Measurements from ENCODE around the gene HNF4A.

The HNF4A gene

GRCh38 chr20:44461803-44462174 lies 106.3 kb downstream of the HNF4A start:
- TF ChIP-seq CTCF (IDR thresholded peaks at IDR 0.05; ENCODE audit: extremely low read depth, missing control alignments): no peak
- DNase-seq (ENCODE audit: low spot score): no peak

- DNase-seq (ENCODE audit: low spot score): no peak
- no peak for TF ChIP-seq CTCF (IDR thresholded peaks at IDR 0.05; ENCODE audit: extremely low read depth, missing control alignments)
These were observed 108.0 kb downstream of the HNF4A start for GRCh38 chr20:44463466-44463865.

- no peak for DNase-seq (ENCODE audit: low spot score)
- no peak for TF ChIP-seq CTCF (IDR thresholded peaks at IDR 0.05; ENCODE audit: extremely low read depth, missing control alignments)
These were observed 109.0 kb downstream of the HNF4A start for GRCh38 chr20:44464514-44464913.

GRCh38 chr20:44465001-44465560 lies 109.6 kb downstream of the HNF4A start:
- no peak for TF ChIP-seq CTCF (IDR thresholded peaks at IDR 0.05; ENCODE audit: extremely low read depth, missing control alignments)
- no peak for DNase-seq (ENCODE audit: low spot score)

GRCh38 chr20:44467289-44467883 lies 111.9 kb downstream of the HNF4A start:
- no peak for DNase-seq (ENCODE audit: low spot score)
- no peak for TF ChIP-seq CTCF (IDR thresholded peaks at IDR 0.05; ENCODE audit: extremely low read depth, missing control alignments)

GRCh38 chr20:44468044-44468782 lies 112.7 kb downstream of the HNF4A start:
- no peak for DNase-seq (ENCODE audit: low spot score)
- no peak for TF ChIP-seq CTCF (IDR thresholded peaks at IDR 0.05; ENCODE audit: extremely low read depth, missing control alignments)

- DNase-seq (ENCODE audit: low spot score): no peak
- TF ChIP-seq CTCF (IDR thresholded peaks at IDR 0.05; ENCODE audit: extremely low read depth, missing control alignments): no peak
These were observed 114.8 kb downstream of the HNF4A start for GRCh38 chr20:44470327-44470726.
